Fibroblast of lung (primary cell): ENCODE measurements around the gene JMJD1C. TPM values are rescaled to one million over a fixed set of nuclear protein-coding genes. Genes with fewer than 3 reads are reported as not detected.

Source experiments
- DNase-seq, 2 donors: peaks; one replicate each; pipeline versions ENCODE4 v3.0.0 to v3.0.0-alpha.2; 2010; ENCODE audit warnings: low read depth in 2 of 2
- H2AFZ ChIP-seq: 2 replicates; pipeline ENCODE4 v1.5.1; 2012; ENCODE audit warnings: low read length, control low read depth, inconsistent platforms
- H3K27ac ChIP-seq: 2 replicates; pipeline ENCODE4 v1.5.1; 2011; ENCODE audit warnings: low read length, control low read depth; ENCODE audit not compliant: insufficient read depth
- H3K27me3 ChIP-seq: 2 replicates; pipeline ENCODE4 v1.5.1; 2011; ENCODE audit warnings: mild to moderate bottlenecking, low read length; ENCODE audit not compliant: control insufficient read depth, insufficient read depth
- H3K36me3 ChIP-seq: 2 replicates; pipeline ENCODE4 v1.5.1; 2011; ENCODE audit warnings: low read length; ENCODE audit not compliant: control insufficient read depth, insufficient read depth
- H3K4me1 ChIP-seq: 2 replicates; pipeline ENCODE4 v1.5.1; 2011; ENCODE audit warnings: low read length; ENCODE audit not compliant: control insufficient read depth, insufficient read depth; ENCODE audit errors: extremely low read depth
- H3K4me2 ChIP-seq: 2 replicates; pipeline ENCODE4 v1.5.1; 2011; ENCODE audit warnings: low read length, control low read depth; ENCODE audit not compliant: insufficient read depth; ENCODE audit errors: extremely low read depth
- H3K4me3 ChIP-seq, 4 experiments: fragments of 200-600 bp in 1 of 4; sonication (generic) in 1 of 4; replicated peaks in 1 of 4; 2 replicates each; pipeline ENCODE4 v1.5.1; 2011 to 2016; ENCODE audit warnings: low read length in 4 of 4, low read depth in 3 of 4, mild to moderate bottlenecking in 3 of 4, control low read depth in 2 of 4, inconsistent platforms in 1 of 4, mixed read lengths in 1 of 4; ENCODE audit not compliant: insufficient read depth in 1 of 4; ENCODE audit errors: control extremely low read depth in 1 of 4
- H3K79me2 ChIP-seq: 2 replicates; pipeline ENCODE4 v1.5.1; 2012; ENCODE audit warnings: mild to moderate bottlenecking, low read length, inconsistent platforms; ENCODE audit not compliant: control insufficient read depth, insufficient read depth
- H3K9ac ChIP-seq: 2 replicates; pipeline ENCODE4 v1.5.1; 2011; ENCODE audit warnings: mild to moderate bottlenecking, low read length, control low read depth; ENCODE audit not compliant: insufficient read depth
- H3K9me3 ChIP-seq: 2 replicates; pipeline ENCODE4 v1.5.1; 2012; ENCODE audit warnings: low read depth, low read length; ENCODE audit not compliant: control insufficient read depth, insufficient read depth
- H4K20me1 ChIP-seq: 2 replicates; pipeline ENCODE4 v1.5.1; 2011; ENCODE audit warnings: low read length; ENCODE audit not compliant: control insufficient read depth, insufficient read depth; ENCODE audit errors: extremely low read depth
- CTCF ChIP-seq, 2 donors: IDR thresholded peaks in 1 of 2; conservative IDR thresholded peaks in 1 of 2; 1 replicate in 1 of 2; 2 replicates in 1 of 2; pipeline ENCODE4 v1.5.1; 2011 to 2012; ENCODE audit warnings: low read length in 2 of 2, control low read depth in 1 of 2, inconsistent platforms in 1 of 2, low read depth in 1 of 2, mild to moderate bottlenecking in 1 of 2
- EZH2 ChIP-seq: IDR thresholded peaks from 2 replicates; pipeline ENCODE4 v1.5.1; 2012; ENCODE audit warnings: low read length, control low read depth, mild to moderate bottlenecking; ENCODE audit errors: missing control alignments
- polyA plus RNA-seq, 2 donors: library from polyadenylated mRNA; depleted of rRNA in 1 of 2; stranded (reverse) in 1 of 2; unstranded in 1 of 2; fragments of >200 nt; gene quantifications; 2 replicates each; pipeline ENCODE4 v1.2.1, GENCODE V29; 2011 to 2012; ENCODE audit warnings: missing spikeins in 1 of 2
- total RNA-seq: library from RNA; depleted of rRNA; stranded (reverse); fragments of >200 nt; gene quantifications from 2 replicates; pipeline ENCODE4 v1.2.1, GENCODE V29; 2014

JMJD1C gene
- total and polyA plus RNA-seq, 2 donors (not counting 1 experiment from before 2014, with no cell fraction given), result 39.9 to 67.0 TPM

- no peak for DNase-seq
- H3K27ac ChIP-seq, result no peak overlapping the region
Observed at GRCh38 chr10:63169624-63170023, 296.2 kb downstream of the JMJD1C start.

GRCh38 chr10:63168821-63169462, 296.8 kb downstream of the JMJD1C start:
- Histone ChIP-seq H3K27ac (no peak overlapping the region), H2AFZ (no peak overlapping the region), H3K9ac (no peak overlapping the region), H3K79me2 (no peaks in the 10 kb centered on the region), H3K9me3 (no peaks in the 10 kb centered on the region), H3K27me3 (no peaks in the 10 kb centered on the region), H3K4me1 (no peaks in the 10 kb centered on the region), H4K20me1 (no peaks in the 10 kb centered on the region), H3K4me2 (no peak overlapping the region), H3K4me3 (no peak overlapping the region), H3K36me3 (no peaks in the 10 kb centered on the region)
- DNase-seq, result no peak
- no peak for TF ChIP-seq CTCF (conservative IDR thresholded peaks at IDR 0.05 in 1 of 2, IDR thresholded peaks at IDR 0.05 in 1 of 2; ENCODE audit: low read depth in 1 of 2, low read length in 2 of 2)
- no peak for TF ChIP-seq EZH2

More at GRCh38 chr10:63169624-63170023, 296.2 kb downstream of the JMJD1C start:
- no peak for TF ChIP-seq EZH2
- no peak for TF ChIP-seq CTCF (conservative IDR thresholded peaks at IDR 0.05 in 1 of 2, IDR thresholded peaks at IDR 0.05 in 1 of 2; ENCODE audit: low read depth in 1 of 2, low read length in 2 of 2)
- no peaks in the 10 kb centered on the region for H3K27me3 ChIP-seq
- no peak overlapping the region for H3K4me3 ChIP-seq
- H3K79me2 ChIP-seq, result no peaks in the 10 kb centered on the region
- no peak overlapping the region for H2AFZ ChIP-seq
- H3K36me3 ChIP-seq, result no peaks in the 10 kb centered on the region
- no peaks in the 10 kb centered on the region for H3K4me1 ChIP-seq
- no peak overlapping the region for H3K4me2 ChIP-seq
- no peaks in the 10 kb centered on the region for H4K20me1 ChIP-seq
- no peak overlapping the region for H3K9ac ChIP-seq
- no peaks in the 10 kb centered on the region for H3K9me3 ChIP-seq

GRCh38 chr10:63166742-63167258, 299.0 kb downstream of the JMJD1C start:
- DNase-seq, result peak; percentile 69 to 91
- no peaks in the 10 kb centered on the region for H4K20me1 ChIP-seq
- TF ChIP-seq CTCF (conservative IDR thresholded peaks at IDR 0.05 in 1 of 2, IDR thresholded peaks at IDR 0.05 in 1 of 2; ENCODE audit: low read depth in 1 of 2, low read length in 2 of 2) (peak; percentile 80 to 83), EZH2 (no peak)
- no peak overlapping the region for H3K9ac ChIP-seq
- no peaks in the 10 kb centered on the region for H3K9me3 ChIP-seq
- no peaks in the 10 kb centered on the region for H3K79me2 ChIP-seq
- no peak overlapping the region for H3K27ac ChIP-seq
- no peak overlapping the region for H2AFZ ChIP-seq
- H3K4me1 ChIP-seq, result no peaks in the 10 kb centered on the region
- no peak overlapping the region for H3K4me2 ChIP-seq
- no peak overlapping the region for H3K4me3 ChIP-seq
- no peaks in the 10 kb centered on the region for H3K36me3 ChIP-seq
- H3K27me3 ChIP-seq, result no peaks in the 10 kb centered on the region
